Fibroblast of pulmonary artery (primary cell): ENCODE results near the gene EPN3.
A peak's percentile ranks its signal among the peaks of the same experiment; 100 is the strongest.

Source experiments
- DNase-seq: peaks from one replicate; pipeline ENCODE4 v3.0.0-alpha.2; 2010; ENCODE audit warnings: low read depth
- H3K4me3 ChIP-seq: replicated peaks from 2 replicates; pipeline ENCODE4 v1.5.1; 2011; ENCODE audit warnings: low read depth, mild to moderate bottlenecking, control low read depth, low read length, moderate library complexity
- CTCF ChIP-seq: IDR thresholded peaks from 2 replicates; pipeline ENCODE4 v1.5.1; 2011; ENCODE audit warnings: mild to moderate bottlenecking, control low read depth, low read length, inconsistent platforms; ENCODE audit errors: missing control alignments

The EPN3 gene

GRCh38 chr17:50542795-50543774, 10.6 kb downstream of the EPN3 start:
- no peak overlapping the region for H3K4me3 ChIP-seq
- no peak for DNase-seq
- TF ChIP-seq CTCF, result no peak

- no peak for DNase-seq
- no peak for TF ChIP-seq CTCF
- no peak overlapping the region for H3K4me3 ChIP-seq
Observed at GRCh38 chr17:50544516-50544915, 12.0 kb downstream of the EPN3 start.

GRCh38 chr17:50545311-50545710, 12.8 kb downstream of the EPN3 start:
- no peak for DNase-seq
- no peak overlapping the region for H3K4me3 ChIP-seq
- no peak for TF ChIP-seq CTCF

GRCh38 chr17:50546701-50547034, 14.1 kb downstream of the EPN3 start:
- no peak overlapping the region for H3K4me3 ChIP-seq
- TF ChIP-seq CTCF, result no peak
- DNase-seq, result no peak

- peak; percentile 91 for TF ChIP-seq CTCF
- peak; percentile 92 for DNase-seq
- peak within 1 kb of the TSS; percentile 67 for H3K4me3 ChIP-seq
Observed at GRCh38 chr17:50547035-50547735, 14.7 kb downstream of the EPN3 start, which contains the start of gene SPATA20. SPATA20 (plus strand) TSS chr17:50547174; CDS start chr17:50547209, 35 bp downstream.

GRCh38 chr17:50547736-50548083, 15.2 kb downstream of the EPN3 start:
- H3K4me3 ChIP-seq, result peak overlapping the region; percentile 67
- TF ChIP-seq CTCF, result no peak

GRCh38 chr17:50548831-50549230, 16.3 kb downstream of the EPN3 start:
- no peak overlapping the region for H3K4me3 ChIP-seq
- TF ChIP-seq CTCF, result no peak
- no peak for DNase-seq

More at GRCh38 chr17:50547736-50548083, 15.2 kb downstream of the EPN3 start:
- no peak for DNase-seq
